ENCODE measurements around the gene GTF2A1.

DNA sequence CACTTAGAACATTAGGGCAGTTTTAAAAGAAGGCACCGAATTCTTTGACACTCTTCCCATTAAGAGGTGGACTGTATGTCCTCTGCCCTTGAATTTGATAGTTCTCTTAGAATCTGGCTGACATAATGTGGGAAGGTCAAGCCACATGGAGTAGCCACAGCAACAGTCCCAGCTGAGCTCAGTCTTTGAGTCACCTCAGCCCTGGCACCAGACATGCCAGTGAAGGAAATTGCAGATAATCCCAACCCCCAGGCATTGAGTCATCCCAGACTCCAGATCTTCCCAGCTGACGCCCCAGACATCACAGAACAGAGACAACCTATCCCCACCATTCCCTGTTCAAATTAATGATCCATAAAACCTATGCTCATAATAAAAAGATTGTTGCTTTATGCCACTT is 83.4 kb downstream of the GTF2A1 start:
- no peak for TF ChIP-seq POLR2A (IDR thresholded peaks at IDR 0.05)
- TF ChIP-seq, protein P1, sequence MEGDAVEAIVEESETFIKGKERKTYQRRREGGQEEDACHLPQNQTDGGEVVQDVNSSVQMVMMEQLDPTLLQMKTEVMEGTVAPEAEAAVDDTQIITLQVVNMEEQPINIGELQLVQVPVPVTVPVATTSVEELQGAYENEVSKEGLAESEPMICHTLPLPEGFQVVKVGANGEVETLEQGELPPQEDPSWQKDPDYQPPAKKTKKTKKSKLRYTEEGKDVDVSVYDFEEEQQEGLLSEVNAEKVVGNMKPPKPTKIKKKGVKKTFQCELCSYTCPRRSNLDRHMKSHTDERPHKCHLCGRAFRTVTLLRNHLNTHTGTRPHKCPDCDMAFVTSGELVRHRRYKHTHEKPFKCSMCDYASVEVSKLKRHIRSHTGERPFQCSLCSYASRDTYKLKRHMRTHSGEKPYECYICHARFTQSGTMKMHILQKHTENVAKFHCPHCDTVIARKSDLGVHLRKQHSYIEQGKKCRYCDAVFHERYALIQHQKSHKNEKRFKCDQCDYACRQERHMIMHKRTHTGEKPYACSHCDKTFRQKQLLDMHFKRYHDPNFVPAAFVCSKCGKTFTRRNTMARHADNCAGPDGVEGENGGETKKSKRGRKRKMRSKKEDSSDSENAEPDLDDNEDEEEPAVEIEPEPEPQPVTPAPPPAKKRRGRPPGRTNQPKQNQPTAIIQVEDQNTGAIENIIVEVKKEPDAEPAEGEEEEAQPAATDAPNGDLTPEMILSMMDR (IDR thresholded peaks at IDR 0.05), result no peak
